Chondrocyte (in vitro differentiated cells): ENCODE measurements around the gene PRCP. TPM values are rescaled to one million over a fixed set of nuclear protein-coding genes. Genes with fewer than 3 reads are reported as not detected.
A peak's percentile ranks its signal among the peaks of the same experiment; 100 is the strongest.

Experiments used
- DNase-seq: peaks from one replicate; pipeline ENCODE4 v3.0.0; 2021; ENCODE audit warnings: mixed read lengths, low spot score
- H3K27ac Mint-ChIP-seq: one replicate; pipeline ENCODE4 v1.8.0; 2021; ENCODE audit warnings: mild to moderate bottlenecking, moderate library complexity, mixed read lengths; ENCODE audit not compliant: unreplicated experiment
- H3K27me3 Mint-ChIP-seq: 2 replicates; pipeline ENCODE4 v1.8.0; 2021; ENCODE audit warnings: low read depth, mixed read lengths
- H3K36me3 Mint-ChIP-seq: 2 replicates; pipeline ENCODE4 v1.8.0; 2021; ENCODE audit warnings: low read depth, mixed read lengths
- H3K4me1 Mint-ChIP-seq: 2 replicates; pipeline ENCODE4 v1.8.0; 2021; ENCODE audit warnings: low read depth, mild to moderate bottlenecking, mixed read lengths
- H3K4me3 Mint-ChIP-seq: one replicate; pipeline ENCODE4 v1.8.0; 2021; ENCODE audit warnings: mild to moderate bottlenecking, moderate library complexity, mixed read lengths; ENCODE audit not compliant: unreplicated experiment
- H3K9me3 Mint-ChIP-seq: 2 replicates; pipeline ENCODE4 v1.8.0; 2021; ENCODE audit warnings: low read depth, mixed read lengths
- CTCF ChIP-seq: fragments of 200-600 bp; sonication (generic); IDR thresholded peaks from 2 replicates; pipeline ENCODE4 v1.5.0; 2021; ENCODE audit warnings: antibody characterized with exemption, mild to moderate bottlenecking, moderate library complexity
- total RNA-seq: library from RNA; stranded (reverse); gene quantifications from 3 replicates; pipeline ENCODE4 v1.2.1, GENCODE V29; 2021

The PRCP gene
- total RNA-seq, 1 donor from 2014 or later, result 58.9 TPM

- no peak for DNase-seq
- no peaks in the 10 kb centered on the region for H3K27me3 Mint-ChIP-seq
- TF ChIP-seq CTCF, result no peak
- H3K4me1 Mint-ChIP-seq, result peaks cover 10% of the 10 kb centered on the region
- no peak overlapping the region for H3K4me3 Mint-ChIP-seq
- H3K36me3 Mint-ChIP-seq, result peaks cover 4% of the 10 kb centered on the region
- H3K9me3 Mint-ChIP-seq, result peaks cover 16% of the 10 kb centered on the region
- H3K27ac Mint-ChIP-seq, result no peak overlapping the region
These were observed 8.9 kb upstream of the PRCP start for GRCh38 chr11:82909015-82909640.

- TF ChIP-seq CTCF, result no peak
- H3K9me3 Mint-ChIP-seq, result peaks cover 16% of the 10 kb centered on the region
- peaks cover 4% of the 10 kb centered on the region for H3K36me3 Mint-ChIP-seq
- no peak overlapping the region for H3K27ac Mint-ChIP-seq
- H3K4me3 Mint-ChIP-seq, result no peak overlapping the region
- DNase-seq, result no peak
- H3K27me3 Mint-ChIP-seq, result no peaks in the 10 kb centered on the region
- peaks cover 10% of the 10 kb centered on the region for H3K4me1 Mint-ChIP-seq
These were observed 8.1 kb upstream of the PRCP start for GRCh38 chr11:82908311-82908710.

- Mint-ChIP-seq H3K4me3 (no peak overlapping the region), H3K27ac (peak overlapping the region; percentile 58), H3K4me1 (peaks cover 12% of the 10 kb centered on the region)
These were observed 7.1 kb upstream of the PRCP start for GRCh38 chr11:82907371-82907770.

GRCh38 chr11:82906931-82907330 lies 6.7 kb upstream of the PRCP start:
- Mint-ChIP-seq H3K36me3 (peaks cover 4% of the 10 kb centered on the region), H3K27me3 (no peaks in the 10 kb centered on the region), H3K27ac (peak overlapping the region; percentile 58), H3K4me1 (peaks cover 16% of the 10 kb centered on the region), H3K4me3 (peak overlapping the region; percentile 14), H3K9me3 (peaks cover 7% of the 10 kb centered on the region)
- DNase-seq, result no peak
- no peak for TF ChIP-seq CTCF

More at GRCh38 chr11:82907371-82907770, 7.1 kb upstream of the PRCP start:
- peaks cover 11% of the 10 kb centered on the region for H3K9me3 Mint-ChIP-seq
- peaks cover 4% of the 10 kb centered on the region for H3K36me3 Mint-ChIP-seq
- no peak for DNase-seq
- H3K27me3 Mint-ChIP-seq, result no peaks in the 10 kb centered on the region
- no peak for TF ChIP-seq CTCF

GRCh38 chr11:82906236-82906635 lies 6.0 kb upstream of the PRCP start:
- H3K27ac Mint-ChIP-seq, result no peak overlapping the region
- H3K36me3 Mint-ChIP-seq, result no peaks in the 10 kb centered on the region
- no peak for DNase-seq
- no peaks in the 10 kb centered on the region for H3K27me3 Mint-ChIP-seq
- no peak overlapping the region for H3K4me3 Mint-ChIP-seq
- H3K9me3 Mint-ChIP-seq, result no peaks in the 10 kb centered on the region
- peak; percentile 95 for TF ChIP-seq CTCF
- H3K4me1 Mint-ChIP-seq, result peaks cover 22% of the 10 kb centered on the region
